Measurements from ENCODE around the gene MPIG6B. TPM values are rescaled to one million over a fixed set of nuclear protein-coding genes. Genes with fewer than 3 reads are reported as not detected.

The MPIG6B gene
- total and polyA plus RNA-seq, 2 donors: 0.32 to 0.62 TPM

DNA sequence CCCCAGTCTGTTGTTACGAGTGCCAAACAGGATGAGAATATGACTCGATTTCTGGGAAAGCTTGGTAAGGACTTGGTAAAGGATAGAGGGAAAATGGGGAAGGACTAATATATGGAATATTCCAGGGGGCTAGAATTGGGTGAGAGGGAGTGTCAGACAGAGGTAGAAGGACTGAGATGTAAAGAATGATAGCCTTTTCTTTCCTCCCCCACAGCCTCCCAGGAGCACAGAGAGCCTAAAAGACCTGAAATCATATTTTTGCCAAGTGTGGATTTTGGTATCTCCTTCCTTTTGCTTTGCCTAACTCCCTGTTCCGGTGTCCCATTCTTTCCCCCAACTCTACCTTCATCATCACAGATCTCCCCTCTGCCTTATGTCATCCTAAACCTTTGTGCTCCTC lies 19.7 kb downstream of the MPIG6B start:
- WGBS: 85% methylated on average over 3 of the region's 3 CpGs
- Histone ChIP-seq H3K36me3 (ENCODE audit: insufficient read depth) (no peaks in the 10 kb centered on the region), H3K4me1 (ENCODE audit: insufficient read depth) (no peaks in the 10 kb centered on the region), H3K4me3 (ENCODE audit: low read depth, low read length) (no peak overlapping the region), H3K27ac (ENCODE audit: low read depth) (no peak overlapping the region)
- no peak for DNase-seq (ENCODE audit: extremely low spot score)

DNA sequence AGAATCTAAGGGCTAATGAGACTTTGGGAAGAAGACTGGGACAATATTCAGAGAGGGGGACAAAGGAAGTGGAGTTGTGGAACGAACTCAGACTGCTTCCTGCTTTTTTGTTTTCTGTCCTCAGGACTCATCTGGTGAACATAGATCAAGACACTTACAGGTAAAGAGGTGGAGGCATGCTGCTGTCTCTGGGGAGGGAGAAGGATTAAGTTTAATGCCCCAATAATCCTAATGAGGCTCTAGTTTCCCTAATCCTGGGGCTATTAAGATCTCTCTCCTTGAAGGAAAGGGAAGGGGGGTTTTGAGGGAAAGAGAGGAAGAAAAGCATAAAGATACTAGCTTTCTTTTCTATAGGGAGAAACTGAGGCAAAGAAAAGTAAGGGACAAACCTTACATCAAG lies 21.2 kb downstream of the MPIG6B start:
- DNase-seq (ENCODE audit: extremely low spot score): no peak
- 38% methylated on average over 1 of the region's 1 CpG for WGBS
- Histone ChIP-seq H3K36me3 (ENCODE audit: insufficient read depth) (no peaks in the 10 kb centered on the region), H3K27ac (ENCODE audit: low read depth) (no peak overlapping the region), H3K4me1 (ENCODE audit: insufficient read depth) (no peaks in the 10 kb centered on the region), H3K4me3 (ENCODE audit: low read depth, low read length) (no peak overlapping the region)

DNA sequence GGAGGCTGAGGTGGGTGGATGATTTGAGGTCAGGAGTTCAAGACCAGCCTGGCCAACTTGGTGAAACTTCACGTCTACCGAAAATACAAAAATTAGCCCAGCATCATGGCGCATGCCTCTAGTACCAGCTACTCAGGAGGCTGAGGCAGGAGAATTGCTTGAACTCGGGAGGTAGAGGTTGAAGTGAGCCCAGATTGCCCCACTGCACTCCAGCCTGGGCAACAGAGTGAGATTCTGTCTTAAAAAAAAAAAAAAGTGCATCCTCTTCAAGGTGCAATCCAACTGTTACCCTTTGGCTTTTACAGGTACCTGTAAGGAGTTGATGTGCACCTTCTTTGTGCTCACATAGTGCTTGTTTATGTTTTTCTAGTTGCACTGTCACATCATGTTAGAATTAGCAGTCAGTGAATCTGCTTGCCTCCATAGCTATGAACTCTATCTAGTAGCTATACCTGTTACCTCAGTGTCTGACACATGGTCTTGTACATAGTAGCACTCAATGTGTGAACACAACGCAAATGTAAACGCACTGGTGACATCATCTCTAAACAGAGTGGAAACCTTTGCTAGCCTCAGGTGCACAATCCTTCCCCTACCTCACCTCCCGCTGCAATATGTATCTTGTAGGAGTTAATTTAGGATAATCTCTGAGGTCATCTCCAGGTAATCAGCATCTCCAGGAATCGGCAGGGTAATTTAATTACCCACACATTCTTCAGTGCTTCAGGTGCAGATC lies 26.3 kb downstream of the MPIG6B start:
- 91% methylated on average over 8 of the region's 8 CpGs for WGBS
- no peak overlapping the region for H3K27ac ChIP-seq (ENCODE audit: low read depth)
- no peak overlapping the region for H3K4me3 ChIP-seq (ENCODE audit: low read depth, low read length)

DNA sequence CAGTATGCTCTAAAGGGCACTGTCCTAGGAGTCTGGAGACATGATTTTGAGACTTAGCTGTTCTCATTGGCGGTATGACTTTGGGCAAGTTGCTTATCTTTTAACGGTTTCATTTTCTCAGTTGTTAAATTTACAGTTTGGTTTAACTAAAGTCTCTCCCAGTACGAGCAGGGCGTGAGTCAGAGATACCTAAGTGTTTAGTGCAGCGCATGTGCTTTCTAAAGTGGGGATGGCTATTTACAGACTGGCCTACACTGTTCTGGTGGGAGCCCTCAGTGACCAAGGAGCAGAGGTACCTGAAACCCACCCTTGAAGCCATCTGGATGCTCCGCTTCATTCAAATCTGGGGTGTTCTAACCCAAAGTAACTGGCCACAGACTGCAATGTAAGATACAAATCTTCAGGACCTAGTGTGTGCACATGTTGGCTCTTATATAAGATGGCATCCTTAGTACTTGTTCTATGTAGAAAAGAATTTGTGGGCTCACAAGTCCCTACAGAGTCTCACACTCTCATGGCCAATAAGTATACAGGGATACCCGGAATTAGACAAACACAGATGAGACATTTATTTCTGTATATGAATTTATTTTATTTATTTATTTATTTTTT lies 27.3 kb downstream of the MPIG6B start:
- DNase-seq (ENCODE audit: extremely low spot score): no peak
- WGBS: 84% methylated on average over 7 of the region's 7 CpGs
- Histone ChIP-seq H3K27ac (ENCODE audit: low read depth) (no peak overlapping the region), H3K4me3 (ENCODE audit: low read depth, low read length) (no peak overlapping the region), H3K4me1 (ENCODE audit: insufficient read depth) (no peaks in the 10 kb centered on the region), H3K36me3 (ENCODE audit: insufficient read depth) (no peaks in the 10 kb centered on the region)

More for the DNA sequence above, 26.3 kb downstream of the MPIG6B start:
- H3K36me3 ChIP-seq (ENCODE audit: insufficient read depth): no peaks in the 10 kb centered on the region
- no peak for DNase-seq (ENCODE audit: extremely low spot score)
- H3K4me1 ChIP-seq (ENCODE audit: insufficient read depth): no peaks in the 10 kb centered on the region

DNA sequence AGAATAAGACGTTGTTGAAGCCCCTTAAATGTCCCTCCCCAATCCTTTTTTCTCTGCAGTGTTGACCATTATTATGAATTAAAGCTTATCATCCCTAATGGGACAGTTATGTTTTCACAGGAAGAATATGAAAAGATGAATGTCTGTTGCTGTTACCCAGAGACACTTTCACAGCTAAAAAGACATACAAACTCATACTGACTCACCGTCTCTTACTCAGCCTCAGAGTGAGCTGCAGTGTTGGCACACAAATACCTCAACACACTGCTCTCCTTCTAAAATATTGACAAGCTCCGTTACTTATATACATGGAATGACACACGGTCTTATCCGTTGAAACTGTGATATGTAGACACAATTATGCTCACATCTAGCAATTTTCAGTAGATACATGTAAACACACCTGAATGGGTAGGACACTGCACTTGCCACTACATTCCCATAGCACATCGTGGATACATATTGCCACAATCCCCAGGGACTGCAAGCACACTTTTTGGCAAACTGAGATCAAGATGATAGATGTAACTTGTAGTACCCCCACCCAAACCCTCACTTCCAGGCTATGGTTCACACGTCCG lies 29.7 kb downstream of the MPIG6B start:
- no peaks in the 10 kb centered on the region for H3K4me1 ChIP-seq (ENCODE audit: insufficient read depth)
- no peaks in the 10 kb centered on the region for H3K36me3 ChIP-seq (ENCODE audit: insufficient read depth)
- DNase-seq (ENCODE audit: extremely low spot score): no peak
- WGBS: 71% methylated on average over 8 of the region's 8 CpGs
- no peak overlapping the region for H3K4me3 ChIP-seq (ENCODE audit: low read depth, low read length)
- no peak overlapping the region for H3K27ac ChIP-seq (ENCODE audit: low read depth)

DNA sequence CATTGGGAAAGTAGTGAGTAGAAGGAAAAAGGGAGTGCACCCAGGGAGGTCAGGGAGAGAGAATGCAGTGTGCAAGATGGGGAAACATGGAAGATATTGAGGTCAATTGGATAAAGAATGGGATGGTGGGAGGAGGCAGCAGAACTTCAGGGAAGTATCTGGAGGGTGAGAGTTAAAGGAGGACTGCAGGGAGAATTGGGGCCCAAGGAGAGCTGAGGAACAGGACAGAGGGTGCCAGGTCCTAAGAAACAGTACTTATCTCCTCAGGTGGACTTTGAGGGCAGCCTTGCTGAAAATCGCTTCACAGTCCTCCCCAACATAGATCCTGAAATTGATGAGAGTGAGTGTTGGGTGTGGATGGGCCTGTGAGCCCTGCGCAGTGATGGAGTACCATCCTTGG lies 35.1 kb downstream of the MPIG6B start:
- H3K27ac ChIP-seq (ENCODE audit: low read depth): no peak overlapping the region
- WGBS: 96% methylated on average over 2 of the region's 2 CpGs
- no peaks in the 10 kb centered on the region for H3K4me1 ChIP-seq (ENCODE audit: insufficient read depth)
- H3K4me3 ChIP-seq (ENCODE audit: low read depth, low read length): no peak overlapping the region
- no peak for DNase-seq (ENCODE audit: extremely low spot score)
- no peaks in the 10 kb centered on the region for H3K36me3 ChIP-seq (ENCODE audit: insufficient read depth)

DNA sequence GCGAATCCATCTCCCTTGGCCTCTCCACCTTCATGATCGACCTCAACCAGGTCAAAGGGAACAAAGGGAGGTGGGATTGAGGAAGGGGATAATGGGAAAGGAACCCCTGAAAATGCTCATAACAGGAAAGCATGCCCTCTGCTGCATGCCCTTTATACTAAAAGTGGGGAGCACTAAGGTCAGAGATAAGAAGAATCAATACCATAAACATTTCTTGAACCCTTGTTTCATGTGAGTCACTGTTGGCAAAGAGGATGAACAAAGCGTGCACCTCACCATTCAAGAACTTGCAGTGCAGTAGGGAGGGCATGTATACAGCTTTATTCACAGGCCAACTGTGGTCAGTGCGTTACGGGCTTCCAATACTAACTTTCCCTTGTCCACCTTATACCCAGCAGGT lies 37.6 kb downstream of the MPIG6B start:
- Histone ChIP-seq H3K27ac (ENCODE audit: low read depth) (no peak overlapping the region), H3K4me1 (ENCODE audit: insufficient read depth) (no peaks in the 10 kb centered on the region), H3K36me3 (ENCODE audit: insufficient read depth) (no peaks in the 10 kb centered on the region), H3K4me3 (ENCODE audit: low read depth, low read length) (no peak overlapping the region)
- DNase-seq (ENCODE audit: extremely low spot score): no peak
- 91% methylated on average over 5 of the region's 5 CpGs for WGBS

DNA sequence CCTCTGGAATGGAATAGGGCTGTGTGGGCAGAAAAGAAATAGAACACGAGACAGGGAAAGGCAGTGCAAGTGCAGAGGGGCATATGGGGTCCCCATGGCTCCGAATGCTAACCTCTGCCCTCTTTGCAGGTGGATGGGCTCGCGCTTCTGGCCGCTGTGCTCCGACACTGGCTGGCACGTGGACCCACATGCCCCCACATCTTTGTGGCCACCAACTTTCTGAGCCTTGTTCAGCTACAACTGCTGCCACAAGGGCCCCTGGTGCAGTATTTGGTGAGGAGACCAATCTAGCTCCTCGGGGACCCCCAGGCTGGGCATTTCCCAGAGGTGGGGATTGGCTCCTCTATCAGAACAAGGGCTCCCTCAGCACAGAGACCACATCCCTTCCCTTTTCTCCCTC lies 38.2 kb downstream of the MPIG6B start:
- Histone ChIP-seq H3K27ac (ENCODE audit: low read depth) (no peak overlapping the region), H3K4me3 (ENCODE audit: low read depth, low read length) (no peak overlapping the region), H3K4me1 (ENCODE audit: insufficient read depth) (no peaks in the 10 kb centered on the region), H3K36me3 (ENCODE audit: insufficient read depth) (no peaks in the 10 kb centered on the region)
- 97% methylated on average over 8 of the region's 8 CpGs for WGBS
- no peak for DNase-seq (ENCODE audit: extremely low spot score)

DNA sequence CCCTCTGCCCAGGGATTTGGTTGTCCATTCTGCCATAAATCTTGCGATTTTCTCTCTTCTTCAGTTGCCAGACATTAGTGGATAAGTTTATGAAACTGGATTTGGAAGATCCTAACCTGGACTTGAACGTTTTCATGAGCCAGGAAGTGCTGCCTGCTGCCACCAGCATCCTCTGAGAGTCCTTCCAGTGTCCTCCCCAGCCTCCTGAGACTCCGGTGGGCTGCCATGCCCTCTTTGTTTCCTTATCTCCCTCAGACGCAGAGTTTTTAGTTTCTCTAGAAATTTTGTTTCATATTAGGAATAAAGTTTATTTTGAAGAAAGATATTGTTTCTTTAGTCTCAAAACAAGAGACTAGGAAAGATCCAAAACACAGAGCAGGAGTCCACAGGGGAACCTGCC lies 39.2 kb downstream of the MPIG6B start, which contains the start of gene SAPCD1:
SAPCD1 (plus strand) TSS at position 301 of the 400 bp plus-strand sequence. CDS start 399 bp downstream, outside the sequence.
- Histone ChIP-seq H3K4me1 (ENCODE audit: insufficient read depth) (no peaks in the 10 kb centered on the region), H3K27ac (ENCODE audit: low read depth) (no peak within 1 kb of the TSS), H3K36me3 (ENCODE audit: insufficient read depth) (no peaks in the 10 kb centered on the region), H3K4me3 (ENCODE audit: low read depth, low read length) (no peak within 1 kb of the TSS)
- no peak for DNase-seq (ENCODE audit: extremely low spot score)
- WGBS: 70% methylated on average over 4 of the region's 4 CpGs

DNA sequence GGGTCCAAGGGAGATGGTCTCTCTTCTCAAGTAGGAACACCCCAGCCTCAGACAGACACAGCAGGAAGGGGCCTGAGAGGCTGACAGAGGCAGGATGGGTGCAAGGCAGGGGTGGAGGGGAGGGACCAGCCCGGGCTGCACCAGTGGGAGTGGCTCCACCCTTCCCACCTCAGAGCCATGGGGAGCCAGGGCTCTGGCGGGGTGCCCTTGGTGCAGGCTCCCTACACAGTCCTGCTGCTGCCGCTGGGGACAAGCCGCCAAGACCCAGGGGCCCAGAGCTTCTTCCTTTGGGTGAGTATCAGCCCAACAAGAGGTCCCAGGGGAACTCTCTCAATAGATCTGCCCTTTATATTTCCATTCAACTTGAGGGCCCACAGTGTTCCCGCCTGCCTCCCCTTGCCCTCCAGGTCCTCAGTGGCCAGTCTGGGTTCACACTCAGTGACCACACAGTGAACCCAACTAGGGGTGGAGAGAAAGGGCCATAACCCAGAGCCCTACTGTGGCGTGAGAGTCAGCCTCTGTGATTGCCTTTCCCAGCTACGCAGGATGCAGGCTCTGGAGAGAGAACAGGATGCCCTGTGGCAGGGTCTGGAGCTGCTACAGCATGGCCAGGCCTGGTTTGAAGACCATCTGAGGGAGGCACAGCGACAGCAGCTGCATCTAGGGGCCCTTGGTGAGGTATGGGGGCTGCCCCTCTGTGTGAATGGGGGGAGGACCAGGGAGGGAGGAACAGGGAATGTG lies 39.9 kb downstream of the MPIG6B start:
- WGBS: 67% methylated on average over 8 of the region's 8 CpGs
- no peak overlapping the region for H3K27ac ChIP-seq (ENCODE audit: low read depth)

DNA sequence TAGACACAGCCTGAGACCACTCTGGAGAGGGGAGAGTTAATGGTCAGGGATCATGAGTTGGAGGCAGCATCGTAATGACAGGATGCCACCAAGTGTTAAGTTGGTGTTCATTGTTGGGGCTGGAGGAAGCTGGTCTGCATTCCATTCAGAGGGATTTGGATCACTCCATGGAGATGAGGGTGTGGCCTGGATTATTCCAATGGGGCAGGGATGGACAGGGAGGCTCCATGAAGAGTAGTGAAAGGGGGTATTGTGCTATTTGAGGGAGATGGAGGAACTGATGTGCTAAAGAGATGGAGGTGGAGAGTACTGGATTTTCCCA lies 40.4 kb downstream of the MPIG6B start:
- Histone ChIP-seq H3K4me1 (ENCODE audit: insufficient read depth) (no peaks in the 10 kb centered on the region), H3K36me3 (ENCODE audit: insufficient read depth) (no peaks in the 10 kb centered on the region), H3K4me3 (ENCODE audit: low read depth, low read length) (no peak overlapping the region), H3K27ac (ENCODE audit: low read depth) (no peak overlapping the region)
- 14% methylated on average over 1 of the region's 1 CpG for WGBS
- DNase-seq (ENCODE audit: extremely low spot score): no peak

More for the DNA sequence above, 39.9 kb downstream of the MPIG6B start:
- Histone ChIP-seq H3K36me3 (ENCODE audit: insufficient read depth) (no peaks in the 10 kb centered on the region), H3K4me1 (ENCODE audit: insufficient read depth) (no peaks in the 10 kb centered on the region), H3K4me3 (ENCODE audit: low read depth, low read length) (no peak overlapping the region)
- DNase-seq (ENCODE audit: extremely low spot score): no peak

DNA sequence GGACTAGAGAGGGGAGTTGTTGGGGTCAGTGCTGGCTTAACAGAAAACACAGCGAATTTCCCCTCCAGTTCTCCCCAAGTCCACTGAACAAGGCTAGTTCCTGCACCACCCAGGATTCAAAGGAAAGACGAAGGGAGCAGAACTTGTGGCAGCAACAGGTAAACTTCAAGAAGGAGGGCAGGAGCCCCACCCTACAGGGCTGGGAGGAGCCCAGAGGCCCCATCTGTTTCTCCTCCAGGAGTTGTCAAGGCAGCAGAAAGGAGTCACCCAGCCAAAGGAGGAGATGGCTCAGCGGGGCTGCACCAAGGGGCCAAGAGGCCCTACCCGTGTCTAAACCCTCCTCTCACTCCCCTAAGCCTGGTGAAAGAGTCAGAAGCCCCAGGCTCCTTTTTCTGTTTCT lies 41.0 kb downstream of the MPIG6B start:
- Histone ChIP-seq H3K4me3 (ENCODE audit: low read depth, low read length) (no peak overlapping the region), H3K36me3 (ENCODE audit: insufficient read depth) (no peaks in the 10 kb centered on the region), H3K4me1 (ENCODE audit: insufficient read depth) (no peaks in the 10 kb centered on the region), H3K27ac (ENCODE audit: low read depth) (no peak overlapping the region)
- WGBS: 66% methylated on average over 4 of the region's 4 CpGs
- no peak for DNase-seq (ENCODE audit: extremely low spot score)

DNA sequence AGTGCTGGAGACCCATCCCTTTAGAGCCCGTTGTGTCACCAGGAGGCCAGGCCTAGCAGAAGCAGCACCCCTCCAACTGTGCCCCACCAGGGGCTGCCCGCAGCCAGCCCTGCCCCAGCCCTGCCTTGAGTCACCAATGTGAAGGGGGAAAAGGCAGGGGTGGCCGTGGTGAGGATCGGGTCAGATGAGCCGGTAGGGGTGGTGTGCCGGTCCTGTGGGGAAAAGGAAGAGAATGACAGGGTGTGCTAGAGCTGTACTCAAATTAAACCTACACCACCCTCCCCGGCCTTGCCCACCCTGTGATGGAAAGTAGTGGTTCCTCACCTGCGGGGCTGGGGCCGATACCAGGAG lies 42.4 kb downstream of the MPIG6B start:
- no peak for DNase-seq (ENCODE audit: extremely low spot score)
- no peak overlapping the region for H3K4me3 ChIP-seq (ENCODE audit: low read depth, low read length)
- H3K27ac ChIP-seq (ENCODE audit: low read depth): no peak overlapping the region
- H3K36me3 ChIP-seq (ENCODE audit: insufficient read depth): no peaks in the 10 kb centered on the region
- no peaks in the 10 kb centered on the region for H3K4me1 ChIP-seq (ENCODE audit: insufficient read depth)
- WGBS: 88% methylated on average over 9 of the region's 9 CpGs
